Femur (tissue), 1 donor: ENCODE data around the gene UBE2S.
"Not testable (repeated sequence)": the region's sequence is repeated elsewhere in the genome, so short reads cannot be mapped to it uniquely, and the experiment has no call there.

Experiments
- DNase-seq: peaks from one replicate; pipeline ENCODE4 v3.0.0-alpha.2; 2017

Gene UBE2S

GRCh38 chr19:55439052-55439451 is 31.5 kb upstream of the UBE2S start:
- DNase-seq: no peak

- DNase-seq: peak; percentile 81
Observed at GRCh38 chr19:55437410-55437809, 29.8 kb upstream of the UBE2S start.

- DNase-seq: no peak
Observed at GRCh38 chr19:55436847-55437246, 29.3 kb upstream of the UBE2S start.

- DNase-seq: no peak
Observed at GRCh38 chr19:55435020-55435419, 27.4 kb upstream of the UBE2S start.

GRCh38 chr19:55434356-55434919 is 26.9 kb upstream of the UBE2S start:
- DNase-seq: no peak

- no peak for DNase-seq
Observed at GRCh38 chr19:55433292-55433691, 25.7 kb upstream of the UBE2S start.

- no peak for DNase-seq
Observed at GRCh38 chr19:55432241-55432959, 24.8 kb upstream of the UBE2S start.

- DNase-seq: no peak
Observed at GRCh38 chr19:55431183-55431582, 23.6 kb upstream of the UBE2S start.

GRCh38 chr19:55426042-55426441 is 18.5 kb upstream of the UBE2S start:
- DNase-seq: no peak

- DNase-seq: no peak
Observed at GRCh38 chr19:55424518-55424917, 16.9 kb upstream of the UBE2S start.

- DNase-seq: no peak
Observed at GRCh38 chr19:55423225-55424005, 15.8 kb upstream of the UBE2S start.

GRCh38 chr19:55421281-55421680 is 13.7 kb upstream of the UBE2S start:
- not testable (repeated sequence) for DNase-seq

- no peak for DNase-seq
Observed at GRCh38 chr19:55419624-55420236, 12.1 kb upstream of the UBE2S start.

GRCh38 chr19:55419103-55419502 is 11.5 kb upstream of the UBE2S start:
- no peak for DNase-seq

GRCh38 chr19:55418185-55418584 is 10.6 kb upstream of the UBE2S start:
- peak; percentile 77 for DNase-seq

- no peak for DNase-seq
Observed at GRCh38 chr19:55410168-55410567, 2.6 kb upstream of the UBE2S start.

- not testable (repeated sequence) for DNase-seq
Observed at GRCh38 chr19:55409179-55409578, 1.6 kb upstream of the UBE2S start.

- no peak for DNase-seq
Observed at GRCh38 chr19:55408533-55408872, 915 bp upstream of the UBE2S start.

GRCh38 chr19:55407800-55408532 is 378 bp upstream of the UBE2S start:
- DNase-seq: peak; percentile 99

GRCh38 chr19:55406826-55407549 is 600 bp downstream of the UBE2S start:
- peak; percentile 49 for DNase-seq

- DNase-seq: peak; percentile 27
Observed at GRCh38 chr19:55406091-55406825, 1.3 kb downstream of the UBE2S start.

- peak; percentile 18 for DNase-seq
Observed at GRCh38 chr19:55405638-55406037, 1.9 kb downstream of the UBE2S start.
